Measurements from ENCODE around the gene NAA25. TPM values are rescaled to one million over a fixed set of nuclear protein-coding genes. Genes with fewer than 3 reads are reported as not detected.

Gene NAA25
- total RNA-seq (2022) (55.0 and 56.3 TPM in 2 replicates), Bru-seq, nascent RNA (percentile 96 among the genes with signal in this experiment), BruChase-seq, experiment 1, labeled RNA remaining after a 6-hour chase (percentile 93 among the genes with signal in this experiment), BruChase-seq, experiment 2, labeled RNA remaining after a 2-hour chase (percentile 94 among the genes with signal in this experiment)
- long read RNA-seq, full-length matches to known transcripts = 10 of 24 reads
- long read RNA-seq, partial matches to known transcripts = 8 of 24 reads
- long read RNA-seq, other reads (novel, unspliced or antisense) = 6 of 24 reads

DNA sequence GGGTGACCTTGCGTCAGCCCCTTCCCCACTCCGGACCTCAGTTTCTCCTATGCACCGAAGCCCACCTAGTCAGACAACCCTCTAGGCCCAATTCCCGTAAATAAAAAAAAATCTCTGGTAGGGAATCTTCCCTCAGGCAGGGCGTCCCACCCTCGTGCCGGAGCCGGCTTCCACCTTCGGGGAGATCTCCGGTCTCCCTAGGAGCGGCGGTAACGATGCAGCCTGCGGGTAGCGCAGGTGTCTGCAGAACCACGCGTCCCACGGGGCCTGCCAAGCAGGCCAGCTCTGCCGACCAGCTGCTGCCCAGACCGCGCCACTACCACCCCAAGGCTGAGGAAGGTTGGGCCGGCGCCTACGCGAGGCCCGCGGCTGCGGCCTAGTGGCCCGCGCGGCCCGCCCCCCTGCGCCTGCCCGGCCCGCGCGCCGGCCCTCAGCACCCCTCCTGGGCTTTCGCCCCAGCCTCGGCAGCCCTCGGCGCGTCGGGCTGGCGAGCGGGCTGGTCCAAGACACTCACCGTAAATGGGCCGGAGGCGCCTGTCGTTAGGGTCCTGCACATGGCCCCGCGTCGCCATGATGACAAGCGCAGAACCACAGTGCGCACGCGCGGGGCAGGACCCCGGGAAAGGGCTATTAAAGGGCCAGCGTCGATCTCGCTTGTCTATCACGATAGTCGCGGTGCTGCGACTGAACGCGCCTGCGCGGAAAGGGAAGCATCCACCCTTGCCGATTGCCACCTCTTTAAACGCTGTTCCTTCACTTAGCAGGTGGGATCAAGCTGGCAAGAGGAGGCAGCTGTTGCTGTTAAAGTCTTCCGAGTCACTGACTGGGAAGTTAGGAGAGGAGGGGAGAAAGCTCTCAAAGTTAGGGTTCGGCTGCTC, at the start of gene NAA25:
NAA25 (minus strand) TSS at position 582 of the 878 bp plus-strand sequence; CDS start at position 572, 10 bp downstream.
- Mint-ChIP-seq H3K9me3 (ENCODE audit: low read depth, unreplicated experiment) (no peaks in the 10 kb centered on the region), H3K4me1 (ENCODE audit: low read depth, unreplicated experiment) (peaks cover 53% of the 10 kb centered on the region), H3K36me3 (ENCODE audit: insufficient read depth, unreplicated experiment) (peaks cover 69% of the 10 kb centered on the region), H3K4me3 (ENCODE audit: low read depth, unreplicated experiment) (peak within 1 kb of the TSS; percentile 91), H3K27me3 (ENCODE audit: unreplicated experiment) (no peaks in the 10 kb centered on the region), H3K27ac (ENCODE audit: unreplicated experiment) (peak within 1 kb of the TSS; percentile 94)
- intact Hi-C loops (cut with micrococcal nuclease; ENCODE audit: unreplicated experiment) = loop anchor here (1.0 to 5.0 kb wide), 2 partner anchors 12 to 39 kb away; no protein-coding TSS in a partner anchor
- peak; percentile 92 for DNase-seq
- BruUV-seq (replicated peaks) = no TSS peak
- TF ChIP-seq, protein P1, sequence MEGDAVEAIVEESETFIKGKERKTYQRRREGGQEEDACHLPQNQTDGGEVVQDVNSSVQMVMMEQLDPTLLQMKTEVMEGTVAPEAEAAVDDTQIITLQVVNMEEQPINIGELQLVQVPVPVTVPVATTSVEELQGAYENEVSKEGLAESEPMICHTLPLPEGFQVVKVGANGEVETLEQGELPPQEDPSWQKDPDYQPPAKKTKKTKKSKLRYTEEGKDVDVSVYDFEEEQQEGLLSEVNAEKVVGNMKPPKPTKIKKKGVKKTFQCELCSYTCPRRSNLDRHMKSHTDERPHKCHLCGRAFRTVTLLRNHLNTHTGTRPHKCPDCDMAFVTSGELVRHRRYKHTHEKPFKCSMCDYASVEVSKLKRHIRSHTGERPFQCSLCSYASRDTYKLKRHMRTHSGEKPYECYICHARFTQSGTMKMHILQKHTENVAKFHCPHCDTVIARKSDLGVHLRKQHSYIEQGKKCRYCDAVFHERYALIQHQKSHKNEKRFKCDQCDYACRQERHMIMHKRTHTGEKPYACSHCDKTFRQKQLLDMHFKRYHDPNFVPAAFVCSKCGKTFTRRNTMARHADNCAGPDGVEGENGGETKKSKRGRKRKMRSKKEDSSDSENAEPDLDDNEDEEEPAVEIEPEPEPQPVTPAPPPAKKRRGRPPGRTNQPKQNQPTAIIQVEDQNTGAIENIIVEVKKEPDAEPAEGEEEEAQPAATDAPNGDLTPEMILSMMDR (IDR thresholded peaks at IDR 0.05; ENCODE audit: unreplicated experiment) = no peak
- CTCF ChIA-PET = interaction anchor here (0.7 to 1.1 kb wide), 4 partner anchors 17 to 1662 kb away, joined by 4 to 6 read pairs (median 4); partner anchors contain the start of gene TRAFD1

DNA sequence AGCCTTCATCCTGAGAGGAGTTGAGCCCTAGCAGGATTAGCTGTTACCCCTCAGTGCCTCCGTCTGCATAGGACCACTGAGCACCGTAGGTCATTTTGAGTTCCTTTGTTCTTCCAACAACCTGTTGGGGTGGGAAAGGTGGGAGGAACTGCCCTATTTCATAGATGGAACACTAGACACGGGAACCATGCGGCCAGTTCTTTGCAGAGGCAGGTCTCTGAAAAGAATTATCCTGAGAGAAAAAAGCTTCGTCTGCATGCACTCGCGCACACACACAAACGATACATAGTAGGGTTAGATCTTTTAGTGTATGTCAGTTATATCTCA, 45.3 kb upstream of the NAA25 start:
- H3K36me3 Mint-ChIP-seq (ENCODE audit: insufficient read depth, unreplicated experiment) = peaks cover 52% of the 10 kb centered on the region
- no peak for DNase-seq
- CTCF ChIA-PET = no interaction called here
- TF ChIP-seq, protein P1 (IDR thresholded peaks at IDR 0.05; ENCODE audit: unreplicated experiment) = no peak
- intact Hi-C loops (cut with micrococcal nuclease; ENCODE audit: unreplicated experiment) = no loop called here
- H3K4me3 Mint-ChIP-seq (ENCODE audit: low read depth, unreplicated experiment) = no peak overlapping the region
- no peaks in the 10 kb centered on the region for H3K27me3 Mint-ChIP-seq (ENCODE audit: unreplicated experiment)
- H3K9me3 Mint-ChIP-seq (ENCODE audit: low read depth, unreplicated experiment) = peaks cover 9% of the 10 kb centered on the region
- BruUV-seq (replicated peaks) = no TSS peak
- peaks cover 10% of the 10 kb centered on the region for H3K4me1 Mint-ChIP-seq (ENCODE audit: low read depth, unreplicated experiment)
- no peak overlapping the region for H3K27ac Mint-ChIP-seq (ENCODE audit: unreplicated experiment)

DNA sequence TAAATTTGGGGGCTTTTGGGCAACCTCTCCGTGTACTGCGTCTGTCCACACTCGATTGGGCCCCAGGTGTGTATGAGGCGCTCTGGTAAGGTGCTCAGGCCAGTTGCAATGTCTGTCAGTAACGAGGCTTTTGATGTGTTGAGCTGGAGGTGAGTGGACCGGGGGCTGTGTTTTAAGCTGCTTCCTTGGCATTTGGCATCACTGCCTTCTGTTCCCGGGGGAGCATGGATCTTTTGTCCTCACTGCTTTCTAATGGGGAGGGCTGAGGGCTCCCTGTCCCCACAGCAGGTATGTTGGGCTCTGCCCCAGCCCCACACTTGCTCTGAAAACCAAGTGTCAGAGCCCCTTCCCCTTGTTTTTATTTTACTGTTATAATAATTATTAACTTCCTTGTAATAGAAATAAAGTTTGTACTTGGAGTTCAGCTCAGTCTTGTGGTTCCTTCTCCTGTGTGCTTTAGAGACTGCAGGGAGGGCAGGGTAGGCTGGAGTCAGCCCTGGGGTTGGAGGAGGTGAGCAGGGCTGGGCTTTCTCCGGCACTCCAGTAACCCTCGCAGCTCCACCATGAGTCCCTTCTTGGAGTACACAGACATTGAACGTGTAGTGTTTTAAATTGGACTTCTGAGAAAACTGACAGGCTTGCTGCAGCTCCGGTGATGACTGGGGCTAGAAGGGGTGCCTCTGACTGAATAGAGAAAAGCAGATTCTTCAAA, 44.8 kb upstream of the NAA25 start:
- H3K4me3 Mint-ChIP-seq (ENCODE audit: low read depth, unreplicated experiment) = no peak overlapping the region
- H3K36me3 Mint-ChIP-seq (ENCODE audit: insufficient read depth, unreplicated experiment) = peaks cover 50% of the 10 kb centered on the region
- peaks cover 15% of the 10 kb centered on the region for H3K4me1 Mint-ChIP-seq (ENCODE audit: low read depth, unreplicated experiment)
- BruUV-seq (replicated peaks) = no TSS peak
- TF ChIP-seq, protein P1 (IDR thresholded peaks at IDR 0.05; ENCODE audit: unreplicated experiment) = no peak
- peaks cover 9% of the 10 kb centered on the region for H3K9me3 Mint-ChIP-seq (ENCODE audit: low read depth, unreplicated experiment)
- no peak for DNase-seq
- intact Hi-C loops (cut with micrococcal nuclease; ENCODE audit: unreplicated experiment) = no loop called here
- CTCF ChIA-PET = no interaction called here
- no peaks in the 10 kb centered on the region for H3K27me3 Mint-ChIP-seq (ENCODE audit: unreplicated experiment)
- no peak overlapping the region for H3K27ac Mint-ChIP-seq (ENCODE audit: unreplicated experiment)

DNA sequence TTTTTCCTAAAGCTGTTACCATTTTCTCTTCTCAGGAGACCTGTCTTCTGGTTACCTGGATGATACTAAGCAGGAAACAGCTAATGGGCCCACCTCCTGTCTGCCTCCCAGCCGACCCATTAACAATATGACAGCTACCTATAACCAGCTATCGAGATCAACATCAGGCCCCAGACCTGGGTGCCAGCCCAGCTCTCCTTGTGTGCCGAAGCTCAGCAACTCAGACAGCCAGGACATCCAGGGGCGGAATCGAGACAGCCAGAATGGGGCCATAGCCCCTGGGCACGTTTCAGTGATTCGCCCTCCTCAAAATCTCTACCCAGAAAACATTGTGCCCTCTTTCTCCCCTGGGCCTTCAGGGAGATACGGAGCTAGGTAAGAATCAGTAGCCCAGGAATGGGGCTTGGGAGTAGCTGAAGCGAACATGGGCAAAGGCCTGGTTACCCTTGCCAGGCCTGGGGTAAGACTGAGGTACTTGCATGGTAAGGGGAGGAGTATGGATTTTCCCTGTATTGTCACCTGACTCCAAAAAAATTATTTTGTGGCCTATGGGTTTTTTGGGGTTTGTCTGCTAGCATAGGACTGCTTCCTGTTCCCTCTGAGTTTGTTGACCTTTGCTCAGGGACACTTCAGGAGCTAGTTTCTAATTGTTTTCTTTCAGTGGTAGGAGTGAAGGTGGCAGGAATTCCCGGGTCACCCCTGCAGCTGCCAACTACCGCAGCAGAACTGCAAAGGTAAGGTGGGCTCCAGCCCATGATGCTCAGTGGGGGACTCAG, 43.4 kb upstream of the NAA25 start:
- TF ChIP-seq, protein P1 (IDR thresholded peaks at IDR 0.05; ENCODE audit: unreplicated experiment) = no peak
- Mint-ChIP-seq H3K4me3 (ENCODE audit: low read depth, unreplicated experiment) (no peak overlapping the region), H3K9me3 (ENCODE audit: low read depth, unreplicated experiment) (peaks cover 5% of the 10 kb centered on the region), H3K27me3 (ENCODE audit: unreplicated experiment) (no peaks in the 10 kb centered on the region), H3K36me3 (ENCODE audit: insufficient read depth, unreplicated experiment) (peaks cover 57% of the 10 kb centered on the region), H3K27ac (ENCODE audit: unreplicated experiment) (no peak overlapping the region), H3K4me1 (ENCODE audit: low read depth, unreplicated experiment) (peaks cover 23% of the 10 kb centered on the region)
- no peak for DNase-seq
- BruUV-seq (replicated peaks) = no TSS peak
- CTCF ChIA-PET = no interaction called here
- intact Hi-C loops (cut with micrococcal nuclease; ENCODE audit: unreplicated experiment) = no loop called here
